Left hindlimb (tissue), 1 donor: Measurements from ENCODE around the gene GPS2.
A peak's percentile ranks its signal among the peaks of the same experiment; 100 is the strongest.

ENCODE experiments used
- DNase-seq: peaks from one replicate; pipeline ENCODE4 v3.0.0-alpha.2; 2018

The GPS2 gene

GRCh38 chr17:7315570-7316235 lies 543 bp upstream of the GPS2 start:
- no peak for DNase-seq

GRCh38 chr17:7313890-7314718 lies 1.1 kb downstream of the GPS2 start:
- DNase-seq: no peak

- no peak for DNase-seq
These were observed 1.9 kb downstream of the GPS2 start for GRCh38 chr17:7313088-7313889.

GRCh38 chr17:7312432-7313087 lies 2.6 kb downstream of the GPS2 start:
- DNase-seq: no peak

- no peak for DNase-seq
These were observed 4.0 kb downstream of the GPS2 start for GRCh38 chr17:7311110-7311705.

- no peak for DNase-seq
These were observed 5.5 kb downstream of the GPS2 start for GRCh38 chr17:7309628-7310027.

- peak; percentile 80 for DNase-seq
These were observed 6.3 kb downstream of the GPS2 start for GRCh38 chr17:7308625-7309433.

- no peak for DNase-seq
These were observed 7.2 kb downstream of the GPS2 start for GRCh38 chr17:7307686-7308624.

GRCh38 chr17:7306911-7307685 lies 8.1 kb downstream of the GPS2 start, which contains the start of gene EIF5A:
TSS of gene EIF5A (plus strand) at chr17:7307628. CDS start at chr17:7309636, 2,008 bp downstream.
- peak; percentile 100 for DNase-seq

GRCh38 chr17:7304179-7304578 lies 11.0 kb downstream of the GPS2 start:
- no peak for DNase-seq

GRCh38 chr17:7296189-7296861 lies 18.8 kb downstream of the GPS2 start:
- peak; percentile 85 for DNase-seq

- no peak for DNase-seq
These were observed 19.7 kb downstream of the GPS2 start for GRCh38 chr17:7295230-7296180.

- DNase-seq: peak; percentile 57
These were observed 20.5 kb downstream of the GPS2 start, which contains the start of gene YBX2 for GRCh38 chr17:7294614-7295153. TSS of gene YBX2 (minus strand) at chr17:7294639. CDS start at chr17:7294500, 139 bp downstream.

- DNase-seq: no peak
These were observed 21.1 kb downstream of the GPS2 start for GRCh38 chr17:7293816-7294613.

- DNase-seq: no peak
These were observed 22.0 kb downstream of the GPS2 start for GRCh38 chr17:7293159-7293558.

- DNase-seq: no peak
These were observed 22.4 kb downstream of the GPS2 start for GRCh38 chr17:7292729-7293128.
